ENCODE measurements around the gene UAP1L1. TPM values are rescaled to one million over a fixed set of nuclear protein-coding genes. Genes with fewer than 3 reads are reported as not detected.

The UAP1L1 gene
- total RNA-seq, 1 donor from 2014 or later, result 3.2 TPM

DNA sequence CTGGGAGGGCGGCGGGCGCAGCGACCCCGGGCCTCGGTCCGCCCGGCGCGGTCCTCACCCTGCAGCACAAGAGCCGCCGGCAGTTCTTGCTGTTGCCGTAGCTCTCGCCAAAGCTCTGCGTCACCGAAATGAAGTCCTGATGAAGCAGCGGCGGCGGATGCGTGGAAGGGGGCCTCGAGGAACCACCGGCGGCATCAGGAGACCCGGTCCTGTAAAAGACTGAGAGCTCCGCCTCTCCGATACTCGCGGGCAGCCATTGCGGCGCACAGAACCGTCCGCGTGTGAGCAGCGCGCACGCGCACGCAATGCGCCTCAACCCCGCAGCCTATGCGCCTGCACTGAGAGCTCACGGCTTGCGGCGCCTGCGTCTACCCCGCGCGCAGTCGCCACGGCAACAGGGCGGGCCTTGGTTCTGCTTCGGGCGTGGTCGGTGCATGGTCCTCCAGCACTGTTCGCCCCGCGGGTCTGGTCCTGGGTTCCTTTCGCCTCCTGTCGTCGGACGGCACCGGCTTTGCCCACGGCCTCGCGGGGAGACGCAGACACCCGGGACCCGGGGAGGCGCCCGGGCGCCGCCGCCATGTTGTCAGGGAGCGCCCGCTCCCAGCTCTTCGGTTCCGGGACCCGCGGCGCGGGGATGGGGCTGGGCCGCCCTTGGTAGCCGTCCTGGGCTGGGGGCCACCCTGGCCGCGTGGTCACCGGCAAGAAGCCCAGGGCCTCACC is 52.3 kb downstream of the UAP1L1 start:
- H3K9me3 Mint-ChIP-seq (ENCODE audit: unreplicated experiment), result no peaks in the 10 kb centered on the region
- peak; percentile 83 for DNase-seq (ENCODE audit: low spot score)
- peaks cover 21% of the 10 kb centered on the region for H3K4me1 Mint-ChIP-seq (ENCODE audit: unreplicated experiment)
- H3K36me3 Mint-ChIP-seq (ENCODE audit: low read depth, unreplicated experiment), result no peaks in the 10 kb centered on the region
- TF ChIP-seq CTCF (IDR thresholded peaks at IDR 0.05; ENCODE audit: unreplicated experiment), result no peak
- peaks cover 5% of the 10 kb centered on the region for H3K27me3 Mint-ChIP-seq (ENCODE audit: unreplicated experiment)
- H3K27ac Mint-ChIP-seq (ENCODE audit: unreplicated experiment), result no peak overlapping the region
- peak overlapping the region; percentile 89 for H3K4me3 Mint-ChIP-seq (ENCODE audit: unreplicated experiment)

GRCh38 chr9:137130176-137130755 is 52.9 kb downstream of the UAP1L1 start:
- no peak for DNase-seq (ENCODE audit: low spot score)
- TF ChIP-seq CTCF (IDR thresholded peaks at IDR 0.05; ENCODE audit: unreplicated experiment), result no peak
- peaks cover 5% of the 10 kb centered on the region for H3K27me3 Mint-ChIP-seq (ENCODE audit: unreplicated experiment)
- peak overlapping the region; percentile 93 for H3K4me3 Mint-ChIP-seq (ENCODE audit: unreplicated experiment)
- H3K9me3 Mint-ChIP-seq (ENCODE audit: unreplicated experiment), result no peaks in the 10 kb centered on the region
- H3K4me1 Mint-ChIP-seq (ENCODE audit: unreplicated experiment), result peaks cover 21% of the 10 kb centered on the region
- H3K36me3 Mint-ChIP-seq (ENCODE audit: low read depth, unreplicated experiment), result no peaks in the 10 kb centered on the region
- no peak overlapping the region for H3K27ac Mint-ChIP-seq (ENCODE audit: unreplicated experiment)

Other genes with a start within 250 kb of the UAP1L1 start
- gene AJM1, start 235.0 kb upstream of the UAP1L1 start, total RNA-seq (ENCODE audit: unreplicated experiment), result 0.80 TPM
- gene PHPT1, start 228.1 kb upstream of the UAP1L1 start, total RNA-seq (ENCODE audit: unreplicated experiment), result 134 TPM
- gene MAMDC4, start 225.2 kb upstream of the UAP1L1 start, total RNA-seq (ENCODE audit: unreplicated experiment), result 10.0 TPM
- 286 TPM for gene EDF1, start 211.2 kb upstream of the UAP1L1 start, total RNA-seq (ENCODE audit: unreplicated experiment)
- 21.7 TPM for gene TRAF2, start 191.0 kb upstream of the UAP1L1 start, total RNA-seq (ENCODE audit: unreplicated experiment)
- gene FBXW5, start 132.8 kb upstream of the UAP1L1 start, total RNA-seq (ENCODE audit: unreplicated experiment), result 100.0 TPM
- 1.1 TPM for gene C8G, start 132.3 kb upstream of the UAP1L1 start, total RNA-seq (ENCODE audit: unreplicated experiment)
- gene LCN12, start 125.2 kb upstream of the UAP1L1 start, total RNA-seq (ENCODE audit: unreplicated experiment), result 1.5 TPM
- gene PTGDS, start 100.0 kb upstream of the UAP1L1 start, total RNA-seq (ENCODE audit: unreplicated experiment), result not detected
- gene LCNL1, start 94.5 kb upstream of the UAP1L1 start, total RNA-seq (ENCODE audit: unreplicated experiment), result not detected
- gene PAXX, start 85.1 kb upstream of the UAP1L1 start, total RNA-seq (ENCODE audit: unreplicated experiment), result 8.3 TPM
- gene CLIC3, start 80.9 kb upstream of the UAP1L1 start, total RNA-seq (ENCODE audit: unreplicated experiment), result not detected
- 2.1 TPM for gene ABCA2, start 49.3 kb upstream of the UAP1L1 start, total RNA-seq (ENCODE audit: unreplicated experiment)
- not detected for gene FUT7, start 45.4 kb upstream of the UAP1L1 start, total RNA-seq (ENCODE audit: unreplicated experiment)
- gene NPDC1, start 31.3 kb upstream of the UAP1L1 start, total RNA-seq (ENCODE audit: unreplicated experiment), result 116 TPM
- 55.6 TPM for gene ENTPD2, start 23.5 kb upstream of the UAP1L1 start, total RNA-seq (ENCODE audit: unreplicated experiment)
- gene SAPCD2, start 7.0 kb upstream of the UAP1L1 start, total RNA-seq (ENCODE audit: unreplicated experiment), result 1.0 TPM
- 70.4 TPM for gene MAN1B1, start 9.5 kb downstream of the UAP1L1 start, total RNA-seq (ENCODE audit: unreplicated experiment)
- gene DPP7, start 37.2 kb downstream of the UAP1L1 start, total RNA-seq (ENCODE audit: unreplicated experiment), result 6.1 TPM
- gene GRIN1, start 61.6 kb downstream of the UAP1L1 start, total RNA-seq (ENCODE audit: unreplicated experiment), result not detected
- not detected for gene LRRC26, start 92.5 kb downstream of the UAP1L1 start, total RNA-seq (ENCODE audit: unreplicated experiment)
- gene TMEM210, start 94.5 kb downstream of the UAP1L1 start, total RNA-seq (ENCODE audit: unreplicated experiment), result not detected
- 76.8 TPM for gene ANAPC2, start 111.0 kb downstream of the UAP1L1 start, total RNA-seq (ENCODE audit: unreplicated experiment)
- 53.8 TPM for gene SSNA1, start 111.2 kb downstream of the UAP1L1 start, total RNA-seq (ENCODE audit: unreplicated experiment)
- 8.2 TPM for gene TPRN, start 123.2 kb downstream of the UAP1L1 start, total RNA-seq (ENCODE audit: unreplicated experiment)
- gene TMEM203, start 128.1 kb downstream of the UAP1L1 start, total RNA-seq (ENCODE audit: unreplicated experiment), result 27.4 TPM
- gene NDOR1, start 128.2 kb downstream of the UAP1L1 start, total RNA-seq (ENCODE audit: unreplicated experiment), result 22.5 TPM
- 1.1 TPM for gene RNF208, start 144.7 kb downstream of the UAP1L1 start, total RNA-seq (ENCODE audit: unreplicated experiment)
- 1.4 TPM for gene CYSRT1, start 147.7 kb downstream of the UAP1L1 start, total RNA-seq (ENCODE audit: unreplicated experiment)
- gene RNF224, start 150.0 kb downstream of the UAP1L1 start, total RNA-seq (ENCODE audit: unreplicated experiment), result not detected
- not detected for gene SLC34A3, start 153.4 kb downstream of the UAP1L1 start, total RNA-seq (ENCODE audit: unreplicated experiment)
- gene TUBB4B, start 163.8 kb downstream of the UAP1L1 start, total RNA-seq (ENCODE audit: unreplicated experiment), result 134 TPM
- gene STPG3, start 173.8 kb downstream of the UAP1L1 start, total RNA-seq (ENCODE audit: unreplicated experiment), result not detected
- gene NELFB, start 177.8 kb downstream of the UAP1L1 start, total RNA-seq (ENCODE audit: unreplicated experiment), result 65.6 TPM
- 37.7 TPM for gene TOR4A, start 200.2 kb downstream of the UAP1L1 start, total RNA-seq (ENCODE audit: unreplicated experiment)
- 170 TPM for gene NRARP, start 224.8 kb downstream of the UAP1L1 start, total RNA-seq (ENCODE audit: unreplicated experiment)